ENCODE data around the gene HK1. TPM values are rescaled to one million over a fixed set of nuclear protein-coding genes. Genes with fewer than 3 reads are reported as not detected.

HK1 gene
- total and polyA plus RNA-seq, 2 of the 4 experiments (the other 2 are of a cell fraction), result 53.7 to 90.5 TPM

DNA sequence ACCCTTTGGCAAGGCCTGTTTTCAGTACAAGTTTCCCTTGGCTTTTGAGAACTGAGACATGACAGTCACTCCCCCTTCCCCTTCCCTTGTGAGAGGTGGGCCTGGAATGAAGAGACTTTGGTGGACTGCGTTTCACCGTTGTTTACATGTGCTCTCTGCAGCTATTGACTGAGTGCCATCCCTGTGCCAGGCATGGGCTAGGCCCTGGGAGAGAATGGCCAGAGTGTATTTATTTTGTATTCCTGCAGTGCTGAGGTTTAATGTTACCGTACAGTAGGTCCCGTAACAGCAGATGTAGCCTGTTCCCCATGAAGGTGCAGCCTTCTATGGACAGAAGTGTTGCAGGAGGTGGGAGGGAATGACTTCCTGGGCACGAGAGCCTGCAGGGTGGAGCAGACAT, 88.4 kb downstream of the HK1 start:
- dilution Hi-C loops (cut with HindIII; ENCODE audit: low sequenced_read_pairs, unreplicated experiment), result no loop called here
- Histone ChIP-seq H3K27ac (ENCODE audit: insufficient read depth, low read length) (no peak overlapping the region), H4K20me1 (ENCODE audit: insufficient read depth, low read length) (peaks cover 14% of the 10 kb centered on the region; the same call in 1 of the 2 replicates), H3K27me3 (ENCODE audit: control insufficient read depth, insufficient read depth, low read length) (no peaks in the 10 kb centered on the region), H3K79me1 (ENCODE audit: low read depth in 1 of 2, low read length in 2 of 2) (peaks cover 20 to 65% of the 10 kb centered on the region in 2 experiments), H2AK9ac (replicated peaks; ENCODE audit: low read depth, low read length, poor library complexity) (no peak overlapping the region), H2BK5ac (ENCODE audit: low read depth, low read length, poor library complexity, severe bottlenecking) (no peak overlapping the region), H2BK15ac (ENCODE audit: low read depth, low read length) (no peak overlapping the region), H4K91ac (ENCODE audit: insufficient read depth, low read depth, low read length) (no peak overlapping the region), H2BK120ac (ENCODE audit: low read depth, low read length) (no peak overlapping the region), H3K4ac (ENCODE audit: low read depth, low read length) (no peak overlapping the region), H2AK5ac (ENCODE audit: low read depth, low read length) (no peak overlapping the region), H3K9me3 (ENCODE audit: control insufficient read depth, insufficient read depth, low read length) (no peaks in the 10 kb centered on the region), H3K18ac (ENCODE audit: low read depth, low read length) (no peak overlapping the region), H3K4me1 (ENCODE audit: control insufficient read depth, insufficient read depth, low read length) (peaks cover 18% of the 10 kb centered on the region), H3K56ac (ENCODE audit: extremely low read depth, insufficient read depth, low read length) (no peak overlapping the region), H3K23ac (ENCODE audit: low read depth, low read length) (no peak overlapping the region), H2BK20ac (ENCODE audit: low read depth, low read length) (no peak overlapping the region), H3K9ac (ENCODE audit: low read depth, low read length) (no peak overlapping the region), H2AFZ (replicated peaks; ENCODE audit: low read length, poor library complexity) (no peak overlapping the region), H3K14ac (replicated peaks; ENCODE audit: low read depth, low read length) (no peak overlapping the region), H3K9me1 (ENCODE audit: insufficient read depth, low read length) (peaks cover 23% of the 10 kb centered on the region), H4K8ac (ENCODE audit: low read depth in 2 of 2, low read length in 2 of 2) (no peak overlapping the region), H3K36me3 (ENCODE audit: control insufficient read depth, insufficient read depth, low read length) (peaks cover 36% of the 10 kb centered on the region), H3K4me3 (ENCODE audit: insufficient read depth, low read depth, low read length) (no peak overlapping the region), H4K5ac (ENCODE audit: low read depth, low read length) (no peak overlapping the region), H3K4me2 (ENCODE audit: low read depth, low read length) (no peak overlapping the region)
- 90% methylated on average over 2 of the region's 5 CpGs; no CpG with 5 or more reads in 1 of the 2 experiments for WGBS, 2 experiments (ENCODE audit: extremely low coverage in 2 of 2, insufficient read length in 1 of 2)
- ATAC-seq (ENCODE audit: low read depth), result no peak
- ChIA-PET CTCF (no interaction called here), POLR2A (ENCODE audit: unreplicated experiment) (no interaction called here)
- no peak for DNase-seq
- intact Hi-C loops (cut with micrococcal nuclease), result no loop called here
- in situ Hi-C loops (cut with MboI; ENCODE audit: low sequenced_read_pairs), result no loop called here
- no peak for TF ChIP-seq RCOR1 (IDR thresholded peaks at IDR 0.05; ENCODE audit: insufficient replicate concordance, low read length)
- no peak for TF ChIP-seq MXI1 (IDR thresholded peaks at IDR 0.05; ENCODE audit: borderline replicate concordance, low read depth, low read length)
- TF ChIP-seq POLR2A (IDR thresholded peaks at IDR 0.05; ENCODE audit: low read depth, low read length), result no peak
- TF ChIP-seq, protein P1, sequence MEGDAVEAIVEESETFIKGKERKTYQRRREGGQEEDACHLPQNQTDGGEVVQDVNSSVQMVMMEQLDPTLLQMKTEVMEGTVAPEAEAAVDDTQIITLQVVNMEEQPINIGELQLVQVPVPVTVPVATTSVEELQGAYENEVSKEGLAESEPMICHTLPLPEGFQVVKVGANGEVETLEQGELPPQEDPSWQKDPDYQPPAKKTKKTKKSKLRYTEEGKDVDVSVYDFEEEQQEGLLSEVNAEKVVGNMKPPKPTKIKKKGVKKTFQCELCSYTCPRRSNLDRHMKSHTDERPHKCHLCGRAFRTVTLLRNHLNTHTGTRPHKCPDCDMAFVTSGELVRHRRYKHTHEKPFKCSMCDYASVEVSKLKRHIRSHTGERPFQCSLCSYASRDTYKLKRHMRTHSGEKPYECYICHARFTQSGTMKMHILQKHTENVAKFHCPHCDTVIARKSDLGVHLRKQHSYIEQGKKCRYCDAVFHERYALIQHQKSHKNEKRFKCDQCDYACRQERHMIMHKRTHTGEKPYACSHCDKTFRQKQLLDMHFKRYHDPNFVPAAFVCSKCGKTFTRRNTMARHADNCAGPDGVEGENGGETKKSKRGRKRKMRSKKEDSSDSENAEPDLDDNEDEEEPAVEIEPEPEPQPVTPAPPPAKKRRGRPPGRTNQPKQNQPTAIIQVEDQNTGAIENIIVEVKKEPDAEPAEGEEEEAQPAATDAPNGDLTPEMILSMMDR (conservative IDR thresholded peaks at IDR 0.05; ENCODE audit: low read depth, low read length), result no peak
- no TSS peak for BruUV-seq (replicated peaks)
